HepG2 (cell line): ENCODE data around the gene CSN2. TPM values are rescaled to one million over a fixed set of nuclear protein-coding genes. Genes with fewer than 3 reads are reported as not detected.

Experiments
- polyA plus RNA-seq, 8 experiments: library from polyadenylated mRNA; depleted of rRNA in 3 of 8; stranded (reverse) in 7 of 8; unstranded in 1 of 8; fragments of >200 nt; fragmentation: Illumina TruSeq in 4 of 8; extraction: Trizol in 4 of 8; gene quantifications; 2 replicates each; pipeline versions ENCODE4 v1.2.1 to v1.2.3, GENCODE V29; 2011 to 2016; ENCODE audit warnings: low read depth in 4 of 8, missing spikeins in 1 of 8, mixed read lengths in 1 of 8; ENCODE audit not compliant: insufficient read depth in 1 of 8
- total RNA-seq, 5 experiments: library from RNA; depleted of rRNA; stranded (reverse); fragments of >200 nt; fragmentation: Illumina TruSeq; extraction: Trizol; gene quantifications; 2 replicates each; pipeline ENCODE4 v1.2.3, GENCODE V29; 2016; ENCODE audit warnings: low read depth in 1 of 5

The CSN2 gene
- total and polyA plus RNA-seq, 2 of the 13 experiments (the other 11 are each of a cell fraction or from before 2014, with no cell fraction given) = 0.15 TPM; not detected in 1

Other genes with a start within 250 kb of the CSN2 start
- 0.20 and 0.21 TPM in 2 replicates for gene SULT1B1, start 205.1 kb downstream of the CSN2 start, total RNA-seq (2016; rRNA removed; fragmentation: Illumina TruSeq; extraction: Trizol)
- gene SULT1B1, start 205.1 kb downstream of the CSN2 start, polyA plus RNA-seq (2011; rRNA removed) = 0.25 TPM in 2 replicates
- gene SULT1E1, start 105.6 kb downstream of the CSN2 start, total RNA-seq (2016; rRNA removed; fragmentation: Illumina TruSeq; extraction: Trizol) = 3.7 and 3.9 TPM in 2 replicates
- gene SULT1E1, start 105.6 kb downstream of the CSN2 start, polyA plus RNA-seq (2011; rRNA removed) = 1.7 and 1.8 TPM in 2 replicates
- gene CSN1S1, start 34.7 kb downstream of the CSN2 start, total RNA-seq (2016; rRNA removed; fragmentation: Illumina TruSeq; extraction: Trizol) = not detected in 2 replicates
- not detected in 2 replicates for gene CSN1S1, start 34.7 kb downstream of the CSN2 start, polyA plus RNA-seq (2011; rRNA removed)
- not detected in 2 replicates for gene STATH, start 30.2 kb upstream of the CSN2 start, total RNA-seq (2016; rRNA removed; fragmentation: Illumina TruSeq; extraction: Trizol)
- not detected in 2 replicates for gene STATH, start 30.2 kb upstream of the CSN2 start, polyA plus RNA-seq (2011; rRNA removed)
- gene HTN3, start 62.7 kb upstream of the CSN2 start, total RNA-seq (2016; rRNA removed; fragmentation: Illumina TruSeq; extraction: Trizol) = not detected in 2 replicates
- gene HTN3, start 62.7 kb upstream of the CSN2 start, polyA plus RNA-seq (2011; rRNA removed) = not detected in 2 replicates
- not detected in 2 replicates for gene HTN1, start 84.7 kb upstream of the CSN2 start, total RNA-seq (2016; rRNA removed; fragmentation: Illumina TruSeq; extraction: Trizol)
- 0.21 TPM in 1 of 2 replicates, not detected in the other for gene HTN1, start 84.7 kb upstream of the CSN2 start, polyA plus RNA-seq (2011; rRNA removed)
- gene PRR27, start 188.5 kb upstream of the CSN2 start, total RNA-seq (2016; rRNA removed; fragmentation: Illumina TruSeq; extraction: Trizol) = not detected in 2 replicates
- gene PRR27, start 188.5 kb upstream of the CSN2 start, polyA plus RNA-seq (2011; rRNA removed) = not detected in 2 replicates
- 115 and 157 TPM in 2 replicates for gene ODAM, start 230.0 kb upstream of the CSN2 start, total RNA-seq (2016; rRNA removed; fragmentation: Illumina TruSeq; extraction: Trizol)
- gene ODAM, start 230.0 kb upstream of the CSN2 start, polyA plus RNA-seq (2011; rRNA removed) = 67.4 and 94.6 TPM in 2 replicates